Stimulated activated CD4-positive, alpha-beta T cell treated with anti-CD3 and anti-CD28 coated beads, Interleukin-15, amount 100 ng/mL, for 24 hours (primary cell): ENCODE results near the gene PF4V1.

Source experiments
- DNase-seq: peaks from one replicate; pipeline ENCODE4 v3.0.0-alpha.2; 2020

PF4V1 gene

GRCh38 chr4:73847526-73848182 lies 5.4 kb upstream of the PF4V1 start:
- DNase-seq, result no peak

DNA sequence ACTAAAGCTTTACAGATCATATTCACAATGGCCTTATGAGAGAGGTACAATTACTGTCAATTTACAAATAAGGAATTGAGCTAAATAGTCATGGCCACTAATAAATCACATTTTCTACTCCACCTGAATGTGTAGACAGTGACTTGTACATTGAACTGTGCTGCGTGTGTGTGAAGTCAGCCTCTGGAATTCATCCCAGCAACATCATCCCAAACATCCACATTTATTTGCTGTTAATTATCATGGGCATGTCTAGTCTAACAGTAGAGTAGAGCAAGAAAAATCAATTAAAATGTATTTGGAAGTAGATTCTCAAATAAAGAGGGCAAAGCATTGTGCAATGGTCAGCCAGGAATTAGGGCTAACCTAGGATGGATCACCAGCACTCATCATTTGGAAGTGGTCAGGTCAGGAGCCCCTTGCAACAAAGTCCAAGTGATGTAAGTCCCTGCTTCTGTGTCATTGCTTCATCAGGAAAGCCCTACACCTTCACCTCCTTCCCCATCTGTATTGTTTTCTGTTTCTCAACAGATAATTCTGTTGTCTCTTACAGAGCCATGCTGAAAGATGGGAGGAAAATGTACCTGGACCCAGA lies 4.8 kb upstream of the PF4V1 start:
- no peak for DNase-seq

DNA sequence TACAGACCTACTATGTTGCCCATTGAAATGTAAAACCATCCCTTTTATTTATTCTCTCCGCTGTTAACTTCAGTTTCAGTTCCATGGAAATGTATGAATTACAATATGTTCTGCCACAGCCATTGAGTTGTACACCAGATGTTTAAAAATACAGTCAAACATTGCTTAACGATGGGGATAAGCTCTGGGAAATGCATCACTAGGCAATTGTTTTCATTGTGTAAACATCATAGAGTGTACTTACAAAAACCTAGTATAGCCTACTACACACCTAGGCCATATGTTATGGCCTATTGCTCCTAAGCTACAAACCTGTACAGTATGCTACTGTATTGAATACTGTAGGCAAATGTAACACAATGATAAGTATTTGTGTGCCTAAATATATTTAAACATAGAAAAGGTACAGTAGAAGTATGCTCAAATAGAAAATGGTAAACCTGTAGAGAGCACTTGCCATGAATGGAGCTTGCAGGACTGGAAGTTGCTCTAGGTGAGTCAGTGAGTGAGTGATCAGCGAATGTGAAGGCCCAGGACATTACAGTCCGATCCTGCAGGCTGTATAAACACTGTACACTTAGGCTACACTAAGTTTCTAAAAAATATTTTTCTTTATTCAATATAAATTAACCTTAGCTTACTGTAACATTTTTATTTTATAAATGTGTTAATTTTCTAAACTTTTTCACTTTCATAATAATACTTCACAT lies 2.7 kb upstream of the PF4V1 start:
- no peak for DNase-seq

GRCh38 chr4:73851293-73851692 lies 1.8 kb upstream of the PF4V1 start:
- DNase-seq, result no peak

DNA sequence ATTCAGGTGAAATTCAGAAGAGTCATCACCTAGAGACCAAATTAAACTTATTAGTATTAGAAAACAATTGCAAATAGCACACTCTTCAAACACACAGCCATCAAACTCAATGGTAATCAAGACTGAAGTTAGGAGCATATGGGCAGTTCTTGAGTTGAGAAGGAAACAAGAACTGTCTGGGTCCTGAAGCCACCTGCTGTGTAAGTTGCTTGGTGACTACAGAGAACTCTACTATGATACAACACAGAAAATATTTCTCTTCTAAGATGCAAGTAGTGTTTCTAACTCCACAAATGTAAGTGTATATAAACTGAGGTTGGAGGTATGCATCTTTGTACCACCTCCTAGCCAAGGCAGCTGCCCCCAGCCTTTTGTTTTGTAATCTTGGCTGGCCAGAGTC lies 325 bp upstream of the PF4V1 start:
- no peak for DNase-seq

DNA sequence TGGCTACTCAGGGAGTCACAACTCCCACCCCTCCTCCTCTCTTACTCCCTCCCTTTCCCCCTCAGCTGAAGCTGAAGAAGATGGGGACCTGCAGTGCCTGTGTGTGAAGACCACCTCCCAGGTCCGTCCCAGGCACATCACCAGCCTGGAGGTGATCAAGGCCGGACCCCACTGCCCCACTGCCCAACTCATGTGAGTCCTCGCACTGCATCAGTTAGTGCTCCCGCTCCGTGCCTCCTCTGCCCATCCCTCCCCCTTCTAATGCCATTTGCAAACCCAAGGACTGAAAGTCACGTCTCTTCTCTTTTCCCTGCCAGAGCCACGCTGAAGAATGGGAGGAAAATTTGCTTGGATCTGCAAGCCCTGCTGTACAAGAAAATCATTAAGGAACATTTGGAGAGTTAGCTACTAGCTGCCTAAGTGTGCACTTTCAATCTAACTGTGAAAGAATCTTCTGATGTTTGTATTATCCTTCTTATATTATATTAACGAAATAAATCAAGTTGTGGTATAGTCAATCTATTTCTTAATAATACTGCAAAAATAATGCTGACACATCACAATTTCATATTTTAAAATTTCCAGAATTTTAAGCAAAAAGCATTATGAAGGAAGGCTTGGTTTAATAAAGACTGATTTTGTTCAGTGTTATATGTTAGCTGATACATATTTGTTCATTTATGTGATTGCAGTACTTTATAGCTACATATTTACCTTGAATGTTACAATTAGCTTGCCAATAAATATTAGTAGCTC lies 800 bp downstream of the PF4V1 start:
- DNase-seq, result no peak

DNA sequence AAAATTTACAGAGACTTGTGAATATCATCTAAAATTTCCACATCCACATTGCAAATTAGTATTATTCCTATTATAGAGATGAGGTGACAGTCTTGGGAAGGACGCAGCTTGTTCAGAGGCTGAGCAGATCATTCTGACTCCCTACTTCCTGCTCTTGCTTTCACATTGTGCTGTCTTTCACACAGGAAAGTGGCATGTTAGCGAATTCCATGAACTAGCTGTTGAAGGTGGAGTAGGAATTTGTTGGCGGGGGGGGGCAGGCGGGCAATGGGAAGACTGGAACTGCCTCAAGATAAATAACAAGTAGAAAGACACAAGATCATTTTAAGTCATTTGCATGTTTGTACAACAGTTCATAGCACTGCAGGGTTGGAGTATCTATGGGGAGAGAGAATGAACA lies 2.3 kb downstream of the PF4V1 start:
- no peak for DNase-seq

DNA sequence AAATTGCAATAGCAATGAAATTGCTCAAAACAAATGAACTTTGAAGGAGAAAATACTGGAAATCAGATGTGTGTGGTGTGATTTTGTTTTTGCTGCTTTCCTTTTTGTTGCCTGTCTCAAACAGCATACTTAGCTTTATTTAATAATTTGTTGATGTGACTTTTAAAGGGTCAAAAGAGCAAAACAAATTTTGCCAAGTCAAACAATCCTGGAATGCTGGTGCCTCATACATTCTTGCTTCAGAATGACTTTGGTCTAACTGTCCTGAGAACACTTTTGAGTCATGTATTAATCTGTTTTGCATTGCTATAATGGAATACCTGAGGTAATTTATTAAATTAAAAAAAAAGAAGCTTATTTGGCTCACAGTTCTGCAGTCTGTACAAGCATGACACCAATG lies 3.4 kb downstream of the PF4V1 start:
- DNase-seq, result no peak

DNA sequence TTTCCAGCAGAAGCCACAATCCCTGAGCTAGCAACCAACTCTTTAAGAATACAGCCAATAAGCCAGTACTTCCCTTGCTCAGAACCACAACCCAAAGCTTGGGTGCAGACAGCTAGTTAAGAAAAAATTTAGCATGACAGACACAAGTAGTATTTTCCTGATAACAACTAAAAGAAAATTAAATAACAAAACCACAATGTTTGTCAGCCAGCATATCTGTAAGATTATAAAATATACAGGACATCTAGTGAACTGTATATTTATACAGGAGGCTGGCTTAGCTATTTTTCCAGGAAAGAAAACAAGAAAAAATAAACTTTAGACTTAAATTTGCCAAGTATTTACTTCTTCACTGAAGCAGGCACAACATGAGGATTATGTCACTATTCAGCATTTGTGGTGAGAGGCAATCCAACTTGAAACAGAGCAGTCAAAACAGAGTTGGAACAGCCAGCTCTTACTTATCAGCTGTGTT lies 6.6 kb downstream of the PF4V1 start:
- no peak for DNase-seq

DNA sequence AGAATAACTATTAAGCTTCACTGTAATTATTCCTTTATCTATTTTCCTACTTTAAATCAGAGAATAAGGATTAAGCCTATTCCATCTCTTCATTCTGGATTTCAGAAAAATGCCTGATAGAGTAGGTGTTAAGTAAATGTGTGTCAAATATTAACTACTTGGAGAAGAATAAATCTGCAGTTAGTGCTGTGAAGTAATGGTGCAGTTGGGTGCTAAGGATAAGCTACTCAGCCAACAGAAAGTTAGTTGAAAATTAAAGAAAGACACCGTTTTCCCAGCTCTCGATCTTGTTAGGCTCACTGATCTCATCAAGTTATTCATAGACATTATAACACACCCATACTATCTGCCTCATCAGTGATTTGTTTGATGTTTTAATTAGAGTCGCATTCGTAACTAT lies 7.1 kb downstream of the PF4V1 start:
- no peak for DNase-seq

- DNase-seq, result no peak
Observed at GRCh38 chr4:73860917-73861316, 7.8 kb downstream of the PF4V1 start.

- DNase-seq, result no peak
Observed at GRCh38 chr4:73862322-73862721, 9.2 kb downstream of the PF4V1 start.

GRCh38 chr4:73864365-73864764 lies 11.3 kb downstream of the PF4V1 start:
- DNase-seq, result no peak

DNA sequence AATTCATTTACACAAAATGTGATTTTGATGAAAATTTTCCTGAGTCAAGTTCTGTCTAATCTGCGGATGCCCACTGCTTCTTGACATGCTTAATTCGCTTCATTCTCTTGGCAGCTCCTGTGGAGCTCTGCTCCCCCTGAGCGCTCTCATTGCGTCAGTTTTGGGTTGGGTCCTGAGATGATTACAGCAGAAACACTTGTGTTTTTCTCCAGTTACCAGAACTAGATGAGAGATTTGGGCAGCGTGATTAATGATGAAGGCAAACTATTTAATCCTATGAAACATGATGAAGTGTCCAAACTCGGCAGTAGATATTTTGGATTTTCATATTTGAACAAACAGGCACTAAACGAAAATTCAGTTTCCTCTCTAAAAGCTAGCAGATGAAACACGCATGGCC lies 11.9 kb downstream of the PF4V1 start:
- no peak for DNase-seq

- DNase-seq, result no peak
Observed at GRCh38 chr4:73865431-73866096, 12.5 kb downstream of the PF4V1 start.

DNA sequence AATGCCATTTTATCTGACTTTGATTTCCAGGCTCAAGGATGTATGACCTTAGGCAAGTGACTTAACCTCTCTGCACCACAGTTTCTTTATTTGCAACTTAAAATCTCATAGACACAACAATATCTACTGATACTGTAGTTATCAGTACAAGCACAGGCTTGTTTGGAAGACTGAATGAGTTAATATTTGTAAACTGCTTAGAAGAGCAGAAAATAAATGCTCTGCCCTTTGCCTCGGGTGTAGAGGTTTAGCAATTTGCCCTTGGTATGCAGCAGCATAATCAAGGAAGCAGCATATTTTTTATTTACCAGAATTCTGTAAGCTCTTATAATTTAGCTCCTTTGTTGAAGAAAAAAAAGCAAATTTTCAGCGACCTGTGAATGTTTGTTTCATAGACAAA lies 13.2 kb downstream of the PF4V1 start:
- DNase-seq, result no peak

- DNase-seq, result no peak
Observed at GRCh38 chr4:73867783-73868182, 14.7 kb downstream of the PF4V1 start.

DNA sequence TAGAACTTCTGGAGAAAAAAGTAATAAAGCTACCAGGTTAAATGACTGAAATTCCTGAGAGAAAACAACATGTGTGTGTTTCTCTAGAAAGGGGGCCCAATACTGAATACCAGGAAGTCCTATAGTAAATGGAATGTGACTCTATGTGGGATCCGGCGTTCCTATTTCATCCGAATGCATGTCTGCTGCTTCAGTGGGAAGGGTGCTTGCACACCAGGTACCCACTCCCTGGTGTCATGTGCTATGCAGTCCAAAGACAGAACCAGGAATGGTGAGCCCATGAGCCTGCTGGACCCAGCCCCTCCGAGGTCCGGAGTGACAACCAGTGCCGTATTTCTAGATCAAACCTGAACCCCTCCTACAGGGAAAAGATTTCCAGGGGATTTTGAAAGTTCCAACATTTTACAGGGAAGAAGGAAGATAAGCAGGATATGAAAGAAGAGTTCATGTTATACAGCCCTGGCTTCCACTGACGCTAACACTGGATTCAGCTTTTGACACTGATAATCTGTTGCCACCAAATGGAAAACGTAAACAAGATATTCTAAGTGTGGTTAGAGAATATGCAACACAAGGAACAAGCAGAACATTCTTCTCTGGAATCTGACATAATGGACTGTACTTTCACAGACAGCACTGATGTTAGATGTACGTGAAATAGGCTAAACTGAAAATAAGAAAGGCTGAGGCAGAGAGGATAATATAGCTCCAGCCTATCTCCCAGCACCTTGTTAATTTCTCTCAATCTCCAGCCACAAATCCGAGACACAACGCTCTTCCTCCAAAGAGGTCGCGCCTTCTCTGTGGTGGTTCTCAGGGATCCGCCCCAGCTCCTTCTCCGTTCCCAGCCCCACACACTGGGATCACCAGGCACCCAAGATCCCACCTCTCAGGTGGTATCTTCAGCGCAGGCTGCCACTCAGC lies 15.4 kb downstream of the PF4V1 start:
- no peak for DNase-seq

- no peak for DNase-seq
Observed at GRCh38 chr4:73869130-73870055, 16.3 kb downstream of the PF4V1 start, which contains the start of gene CXCL1. CXCL1 (plus strand) TSS chr4:73869393; CDS start chr4:73869471, 78 bp downstream.

DNA sequence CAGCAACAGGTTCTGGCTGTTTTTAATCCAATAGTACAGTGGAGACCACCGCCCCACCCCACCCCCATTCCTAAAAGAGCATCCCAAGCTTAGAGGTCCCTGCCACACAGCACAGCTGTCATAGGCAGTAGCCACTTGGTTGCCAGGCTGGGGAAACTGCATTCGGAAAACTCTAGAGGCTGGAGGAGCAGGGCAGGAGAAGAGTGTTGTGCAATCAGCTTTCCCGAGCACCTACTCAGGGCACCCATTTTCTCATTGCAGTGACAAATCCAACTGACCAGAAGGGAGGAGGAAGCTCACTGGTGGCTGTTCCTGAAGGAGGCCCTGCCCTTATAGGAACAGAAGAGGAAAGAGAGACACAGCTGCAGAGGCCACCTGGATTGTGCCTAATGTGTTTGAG lies 17.2 kb downstream of the PF4V1 start:
- no peak for DNase-seq

DNA sequence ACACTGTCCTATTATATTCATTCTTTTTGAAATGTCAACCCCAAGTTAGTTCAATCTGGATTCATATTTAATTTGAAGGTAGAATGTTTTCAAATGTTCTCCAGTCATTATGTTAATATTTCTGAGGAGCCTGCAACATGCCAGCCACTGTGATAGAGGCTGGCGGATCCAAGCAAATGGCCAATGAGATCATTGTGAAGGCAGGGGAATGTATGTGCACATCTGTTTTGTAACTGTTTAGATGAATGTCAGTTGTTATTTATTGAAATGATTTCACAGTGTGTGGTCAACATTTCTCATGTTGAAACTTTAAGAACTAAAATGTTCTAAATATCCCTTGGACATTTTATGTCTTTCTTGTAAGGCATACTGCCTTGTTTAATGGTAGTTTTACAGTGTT lies 17.7 kb downstream of the PF4V1 start:
- no peak for DNase-seq
